GM12874 (cell line): ENCODE data around the gene HTT.

Experiments used
- CTCF ChIP-seq: IDR thresholded peaks from 2 replicates; pipeline ENCODE4 v1.5.1; 2011; ENCODE audit warnings: low read depth, mild to moderate bottlenecking, control low read depth, low read length, moderate library complexity; ENCODE audit not compliant: insufficient read depth

HTT gene

GRCh38 chr4:3268395-3269104, 194.1 kb downstream of the HTT start:
- TF ChIP-seq CTCF = no peak

GRCh38 chr4:3269105-3269927, 194.8 kb downstream of the HTT start:
- TF ChIP-seq CTCF = no peak

GRCh38 chr4:3269991-3270611, 195.6 kb downstream of the HTT start:
- no peak for TF ChIP-seq CTCF

GRCh38 chr4:3271131-3271530, 196.7 kb downstream of the HTT start:
- no peak for TF ChIP-seq CTCF

GRCh38 chr4:3276986-3277385, 202.5 kb downstream of the HTT start:
- TF ChIP-seq CTCF = no peak

GRCh38 chr4:3280466-3280865, 206.0 kb downstream of the HTT start:
- TF ChIP-seq CTCF = no peak

- no peak for TF ChIP-seq CTCF
Observed at GRCh38 chr4:3283483-3283882, 209.0 kb downstream of the HTT start.
